Adrenal gland (tissue), 12 donors: Measurements from ENCODE around the gene RALGAPA2. TPM values are rescaled to one million over a fixed set of nuclear protein-coding genes. Genes with fewer than 3 reads are reported as not detected.

Source experiments
- DNase-seq, 7 donors: peaks; one replicate each; pipeline ENCODE4 v3.0.0-alpha.2; 2019 to 2020
- H3K27ac ChIP-seq, 5 donors: fragments of 200-600 bp; sonication (generic) in 4 of 5; 1 replicate in 3 of 5; 2 replicates in 2 of 5; pipeline versions ENCODE4 v1.5.1 to v1.8.0; 2016 to 2020; ENCODE audit warnings: mild to moderate bottlenecking in 1 of 5
- H3K27me3 ChIP-seq: fragments of 200-600 bp; 2 replicates; pipeline ENCODE4 v1.8.0; 2021
- H3K36me3 ChIP-seq, 2 donors: fragments of 200-600 bp; replicated peaks in 1 of 2; 1 replicate in 1 of 2; 2 replicates in 1 of 2; pipeline versions ENCODE4 v1.5.1 to v1.8.0; 2018 to 2022
- H3K4me1 ChIP-seq, 2 donors: fragments of 200-600 bp; replicated peaks in 1 of 2; 1 replicate in 1 of 2; 2 replicates in 1 of 2; pipeline versions ENCODE4 v1.5.1 to v1.8.0; 2018 to 2021
- H3K4me3 ChIP-seq, 4 donors: fragments of 200-600 bp; sonication (generic) in 3 of 4; one replicate each; pipeline ENCODE4 v1.5.1; 2016 to 2018
- H3K9me3 ChIP-seq, 3 donors: fragments of 200-600 bp; sonication (generic) in 1 of 3; replicated peaks in 1 of 3; 1 replicate in 2 of 3; 2 replicates in 1 of 3; pipeline versions ENCODE4 v1.5.1 to v1.8.0; 2016 to 2021
- CTCF ChIP-seq, 6 experiments: fragments of 450-650 bp in 4 of 6; fragments of 200-600 bp in 2 of 6; sonication (generic) in 1 of 6; IDR thresholded peaks; 1 replicate in 5 of 6; 2 replicates in 1 of 6; pipeline versions ENCODE4 v1.5.1 to v1.8.0; 2016 to 2021; ENCODE audit warnings: antibody characterized with exemption in 6 of 6, mild to moderate bottlenecking in 2 of 6, moderate library complexity in 1 of 6
- POLR2A ChIP-seq, 2 donors: fragments of 450-650 bp; IDR thresholded peaks; one replicate each; pipeline ENCODE4 v1.6.1; 2017; ENCODE audit warnings: antibody characterized with exemption in 2 of 2, mild to moderate bottlenecking in 2 of 2, moderate library complexity in 1 of 2
- WGBS, 4 donors: extraction: QIAGEN DNeasy Blood & Tissue Kit in 2 of 4; methylation state at CpG; one replicate each; pipeline versions ENCODE4 v1.1.5 to v1.1.7; 2013 to 2017; 5-methylcytosine and 5-hydroxymethylcytosine counted together
- intact Hi-C, 2 donors: fragments of 100-400 bp; cut with DNase I; formaldehyde crosslinking; loops; one replicate each; pipeline versions ENCODE4 v1.14.1 to v1.15.0; 2022 to 2023
- polyA plus RNA-seq, 3 donors: library from polyadenylated mRNA; stranded (reverse); fragments of 200-250 nt in 2 of 3; fragments of 350-450 nt in 1 of 3; fragmentation: Illumina TruSeq in 1 of 3; extraction: RNeasy Lipid Tissue Mini Kit (QIAGEN cat#74804) in 1 of 3; gene quantifications; one replicate each; pipeline ENCODE4 v1.2.3, GENCODE V29; 2013 to 2014
- total RNA-seq, 9 donors: library from RNA; depleted of rRNA in 4 of 9; stranded (reverse); fragments of >200 nt in 4 of 9; fragments of 120-200 nt in 1 of 9; fragmentation: NEBNext Ultra II Directional in 1 of 9; extraction: Animal tissue kit (Norgen Biotek cat#: 25700) in 1 of 9; gene quantifications; one replicate each; pipeline versions ENCODE4 v1.1.0 to v1.2.4, GENCODE V29; 2013 to 2023
- donor health status: healthy with polysubstance abuse.
- donor health status: Bipolar disorder and iron deficiency.
- donor health status: DM: yes; HTN: yes; CAD: no.
- donor health status: DM: no; HTN: no; CAD: no.
- donor health status: DM: no; HTN: no; CAD: no.
- donor health status: DM: yes; HTN: yes; CAD: no.

The RALGAPA2 gene
- total and polyA plus RNA-seq, 12 donors: 3.7 to 39.6 (median 20.7) TPM

- no peak for DNase-seq
- H3K4me1 ChIP-seq: peaks cover 0 to 4% of the 10 kb centered on the region in 2 donors
- H3K27ac ChIP-seq: no peak overlapping the region
- H3K9me3 ChIP-seq: no peaks in the 10 kb centered on the region
- H3K36me3 ChIP-seq: no peaks in the 10 kb centered on the region
- no peak for TF ChIP-seq CTCF (IDR thresholded peaks at IDR 0.05)
- no peak for TF ChIP-seq POLR2A (IDR thresholded peaks at IDR 0.05)
- intact Hi-C loops: no loop called here
- H3K4me3 ChIP-seq: no peak overlapping the region
- no peaks in the 10 kb centered on the region for H3K27me3 ChIP-seq
- WGBS, 4 donors: 94 to 95% (median 95%) methylated on average over 4 of the region's 4 CpGs
These were observed 258.1 kb downstream of the RALGAPA2 start for GRCh38 chr20:20454367-20454766.

DNA sequence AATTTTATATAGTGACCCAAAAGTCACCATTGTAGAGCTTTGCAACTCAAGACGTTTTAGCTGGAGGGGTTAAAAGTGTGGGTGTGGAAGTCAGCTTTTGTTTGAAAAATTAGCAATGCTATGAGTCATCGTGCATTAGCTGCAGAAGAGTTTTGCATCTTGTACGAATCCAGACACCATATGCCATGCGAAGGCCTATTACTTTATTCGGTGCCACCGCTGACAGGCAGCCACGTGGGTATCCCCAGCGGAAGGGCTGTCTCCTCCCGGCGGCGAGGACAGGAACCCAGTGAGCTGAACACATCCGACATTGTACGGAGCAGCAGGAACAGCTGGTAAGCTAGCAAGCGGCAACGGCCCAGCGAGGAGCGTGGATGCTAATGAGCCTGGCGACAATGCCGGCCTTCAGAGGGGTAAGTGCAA is 260.2 kb downstream of the RALGAPA2 start:
- 41 to 72% (median 60%) methylated on average over 16 to 19 of the region's 19 CpGs for WGBS, 4 donors
- Histone ChIP-seq H3K27ac (no peak overlapping the region), H3K27me3 (no peaks in the 10 kb centered on the region), H3K9me3 (no peaks in the 10 kb centered on the region), H3K4me1 (peaks cover 0 to 4% of the 10 kb centered on the region in 2 donors), H3K4me3 (no peak overlapping the region), H3K36me3 (no peaks in the 10 kb centered on the region)
- intact Hi-C loops: no loop called here
- TF ChIP-seq POLR2A (IDR thresholded peaks at IDR 0.05) (no peak), CTCF (IDR thresholded peaks at IDR 0.05) (no peak)
- peak; percentile 20 to 86 (median 35) for DNase-seq

DNA sequence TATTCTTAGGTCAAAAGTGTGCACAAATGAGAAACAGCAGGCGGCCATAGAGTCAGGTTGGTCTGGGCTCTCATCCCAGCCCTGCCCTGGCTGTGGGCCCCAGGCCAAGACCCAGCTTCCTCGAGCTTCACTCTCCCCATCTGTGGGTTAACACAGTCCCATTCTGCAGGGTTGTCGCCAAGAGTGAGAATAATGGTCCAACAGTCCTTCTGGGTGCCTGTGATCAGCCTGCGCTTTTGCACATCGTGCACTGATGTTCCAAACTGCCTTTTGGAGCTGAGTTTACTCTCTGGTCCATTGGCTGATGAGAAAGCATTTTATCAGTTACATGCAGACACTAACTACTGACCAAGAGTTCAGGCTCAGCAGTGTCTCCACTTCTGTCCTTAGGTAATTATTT is 261.9 kb downstream of the RALGAPA2 start:
- Histone ChIP-seq H3K27me3 (no peaks in the 10 kb centered on the region), H3K9me3 (no peaks in the 10 kb centered on the region), H3K4me1 (peaks cover 0 to 4% of the 10 kb centered on the region in 2 donors), H3K4me3 (no peak overlapping the region), H3K27ac (no peak overlapping the region), H3K36me3 (no peaks in the 10 kb centered on the region)
- 64 to 85% (median 77%) methylated on average over 4 to 5 of the region's 5 CpGs for WGBS, 4 donors
- no peak for DNase-seq
- intact Hi-C loops: no loop called here
- TF ChIP-seq CTCF (IDR thresholded peaks at IDR 0.05) (no peak), POLR2A (IDR thresholded peaks at IDR 0.05) (no peak)

GRCh38 chr20:20448881-20449280 is 263.6 kb downstream of the RALGAPA2 start:
- no peak for DNase-seq
- Histone ChIP-seq H3K4me1 (peaks cover 0 to 4% of the 10 kb centered on the region in 2 donors), H3K9me3 (no peaks in the 10 kb centered on the region), H3K27ac (no peak overlapping the region), H3K27me3 (no peaks in the 10 kb centered on the region), H3K36me3 (no peaks in the 10 kb centered on the region), H3K4me3 (no peak overlapping the region)
- intact Hi-C loops: no loop called here
- no peak for TF ChIP-seq CTCF (IDR thresholded peaks at IDR 0.05)
- TF ChIP-seq POLR2A (IDR thresholded peaks at IDR 0.05): no peak
- WGBS, 4 donors: 93 to 99% (median 98%) methylated on average over 6 of the region's 6 CpGs
